A549 (cell line): ENCODE data around the gene RUSF1.

Experiments
- CTCF ChIP-seq: fragments of >200 bp; sonication (Bioruptor Twin); formaldehyde crosslinking; IDR thresholded peaks from 3 replicates; pipeline ENCODE4 v1.5.1; 2016
- E2F6 ChIP-seq: IDR thresholded peaks from 2 replicates; pipeline ENCODE4 v1.6.1; 2012; ENCODE audit warnings: low read depth, borderline replicate concordance
- POLR2A ChIP-seq: IDR thresholded peaks from 2 replicates; pipeline ENCODE4 v1.6.1; 2012; ENCODE audit warnings: mild to moderate bottlenecking, low read length
- SMC3 ChIP-seq: fragments of >200 bp; sonication (Bioruptor Twin); formaldehyde crosslinking; IDR thresholded peaks from 3 replicates; pipeline ENCODE4 v1.6.1; 2018; ENCODE audit warnings: inconsistent platforms
- ZSCAN20 ChIP-seq: fragments of 250-450 bp; sonication (Bioruptor Pico); IDR thresholded peaks from 2 replicates; pipeline ENCODE4 v1.8.0; 2022; ENCODE audit warnings: mild to moderate bottlenecking, moderate library complexity
- TF ChIP-seq, protein P1 (sequence below): fragments of 200-600 bp; sonication (generic); IDR thresholded peaks from 2 replicates; pipeline ENCODE4 v1.6.1; 2016; ENCODE audit warnings: antibody characterized with exemption, mild to moderate bottlenecking, moderate library complexity
- TF ChIP-seq, protein P2 (sequence below): IDR thresholded peaks from 2 replicates; pipeline ENCODE4 v1.6.1; 2012

- TF ChIP-seq ZSCAN20 (CRISPR knock-in tag) (no peak), POLR2A (no peak), CTCF (no peak), SMC3 (no peak), E2F6 (no peak)
- TF ChIP-seq, protein P1, sequence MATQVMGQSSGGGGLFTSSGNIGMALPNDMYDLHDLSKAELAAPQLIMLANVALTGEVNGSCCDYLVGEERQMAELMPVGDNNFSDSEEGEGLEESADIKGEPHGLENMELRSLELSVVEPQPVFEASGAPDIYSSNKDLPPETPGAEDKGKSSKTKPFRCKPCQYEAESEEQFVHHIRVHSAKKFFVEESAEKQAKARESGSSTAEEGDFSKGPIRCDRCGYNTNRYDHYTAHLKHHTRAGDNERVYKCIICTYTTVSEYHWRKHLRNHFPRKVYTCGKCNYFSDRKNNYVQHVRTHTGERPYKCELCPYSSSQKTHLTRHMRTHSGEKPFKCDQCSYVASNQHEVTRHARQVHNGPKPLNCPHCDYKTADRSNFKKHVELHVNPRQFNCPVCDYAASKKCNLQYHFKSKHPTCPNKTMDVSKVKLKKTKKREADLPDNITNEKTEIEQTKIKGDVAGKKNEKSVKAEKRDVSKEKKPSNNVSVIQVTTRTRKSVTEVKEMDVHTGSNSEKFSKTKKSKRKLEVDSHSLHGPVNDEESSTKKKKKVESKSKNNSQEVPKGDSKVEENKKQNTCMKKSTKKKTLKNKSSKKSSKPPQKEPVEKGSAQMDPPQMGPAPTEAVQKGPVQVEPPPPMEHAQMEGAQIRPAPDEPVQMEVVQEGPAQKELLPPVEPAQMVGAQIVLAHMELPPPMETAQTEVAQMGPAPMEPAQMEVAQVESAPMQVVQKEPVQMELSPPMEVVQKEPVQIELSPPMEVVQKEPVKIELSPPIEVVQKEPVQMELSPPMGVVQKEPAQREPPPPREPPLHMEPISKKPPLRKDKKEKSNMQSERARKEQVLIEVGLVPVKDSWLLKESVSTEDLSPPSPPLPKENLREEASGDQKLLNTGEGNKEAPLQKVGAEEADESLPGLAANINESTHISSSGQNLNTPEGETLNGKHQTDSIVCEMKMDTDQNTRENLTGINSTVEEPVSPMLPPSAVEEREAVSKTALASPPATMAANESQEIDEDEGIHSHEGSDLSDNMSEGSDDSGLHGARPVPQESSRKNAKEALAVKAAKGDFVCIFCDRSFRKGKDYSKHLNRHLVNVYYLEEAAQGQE = no peak
- TF ChIP-seq, protein P2, sequence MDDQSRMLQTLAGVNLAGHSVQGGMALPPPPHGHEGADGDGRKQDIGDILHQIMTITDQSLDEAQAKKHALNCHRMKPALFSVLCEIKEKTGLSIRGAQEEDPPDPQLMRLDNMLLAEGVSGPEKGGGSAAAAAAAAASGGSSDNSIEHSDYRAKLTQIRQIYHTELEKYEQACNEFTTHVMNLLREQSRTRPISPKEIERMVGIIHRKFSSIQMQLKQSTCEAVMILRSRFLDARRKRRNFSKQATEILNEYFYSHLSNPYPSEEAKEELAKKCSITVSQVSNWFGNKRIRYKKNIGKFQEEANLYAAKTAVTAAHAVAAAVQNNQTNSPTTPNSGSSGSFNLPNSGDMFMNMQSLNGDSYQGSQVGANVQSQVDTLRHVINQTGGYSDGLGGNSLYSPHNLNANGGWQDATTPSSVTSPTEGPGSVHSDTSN = no peak
These were observed 11.7 kb upstream of the RUSF1 start for GRCh38 chr16:31519759-31520431.
